SK-N-MC (cell line): ENCODE results near the gene PEA15.

Source experiments
- DNase-seq: peaks from one replicate; pipeline ENCODE4 v3.0.0-alpha.2; 2011; ENCODE audit warnings: low read depth, low spot score
- H3K27ac ChIP-seq: fragments of 200-600 bp; sonication (generic); 2 replicates; pipeline ENCODE4 v1.5.1; 2016; ENCODE audit warnings: mixed run types
- H3K36me3 ChIP-seq: fragments of 200-600 bp; sonication (generic); 2 replicates; pipeline ENCODE4 v1.6.1; 2017; ENCODE audit warnings: antibody characterized with exemption, low read length, mixed read lengths; ENCODE audit not compliant: insufficient read depth
- H3K4me3 ChIP-seq: fragments of 200-600 bp; sonication (generic); 2 replicates; pipeline ENCODE4 v1.5.1; 2016
- H3K9ac ChIP-seq: fragments of 200-600 bp; sonication (generic); 2 replicates; pipeline ENCODE4 v1.8.0; 2017; ENCODE audit warnings: mixed run types, mixed read lengths; ENCODE audit not compliant: insufficient read length
- H3K9me3 ChIP-seq: fragments of 200-600 bp; sonication (generic); 2 replicates; pipeline ENCODE4 v1.6.1; 2017; ENCODE audit warnings: low read depth, mild to moderate bottlenecking, antibody characterized with exemption, low read length, moderate library complexity, mixed read lengths
- EZH2 ChIP-seq: fragments of 200-600 bp; sonication (generic); IDR thresholded peaks from one replicate; pipeline ENCODE4 v1.6.1; 2017; ENCODE audit warnings: antibody characterized with exemption
- FOXP2 ChIP-seq: optimal IDR thresholded peaks from 2 replicates; pipeline ENCODE3; 2011; ENCODE audit warnings: mild to moderate bottlenecking, moderate library complexity; ENCODE audit not compliant: insufficient read depth; ENCODE audit errors: extremely low read length, control extremely low read depth
- POLR2AphosphoS5 ChIP-seq: IDR thresholded peaks from 2 replicates; pipeline ENCODE4 v1.6.1; 2012; ENCODE audit warnings: mild to moderate bottlenecking, low read depth, low read length, borderline replicate concordance

The PEA15 gene

GRCh38 chr1:160171980-160172379 lies 33.2 kb upstream of the PEA15 start:
- Histone ChIP-seq H3K9me3 (no peaks in the 10 kb centered on the region), H3K9ac (no peak overlapping the region), H3K36me3 (no peaks in the 10 kb centered on the region), H3K4me3 (no peak overlapping the region), H3K27ac (no peak overlapping the region)
- no peak for DNase-seq
- TF ChIP-seq FOXP2 = no peak
- no peak for TF ChIP-seq POLR2AphosphoS5
- no peak for TF ChIP-seq EZH2

- no peak for TF ChIP-seq EZH2
- no peak for TF ChIP-seq FOXP2
- TF ChIP-seq POLR2AphosphoS5 = no peak
- Histone ChIP-seq H3K9me3 (no peaks in the 10 kb centered on the region), H3K9ac (no peak overlapping the region), H3K4me3 (no peak overlapping the region), H3K36me3 (no peaks in the 10 kb centered on the region), H3K27ac (no peak overlapping the region)
- no peak for DNase-seq
These were observed 28.0 kb upstream of the PEA15 start for GRCh38 chr1:160177231-160177630.

- DNase-seq = no peak
- no peak overlapping the region for H3K27ac ChIP-seq
These were observed 27.5 kb upstream of the PEA15 start for GRCh38 chr1:160177667-160178066.

GRCh38 chr1:160178731-160179130 lies 26.5 kb upstream of the PEA15 start:
- H3K9ac ChIP-seq = no peak overlapping the region
- no peaks in the 10 kb centered on the region for H3K36me3 ChIP-seq
- H3K4me3 ChIP-seq = no peak overlapping the region
- H3K9me3 ChIP-seq = no peaks in the 10 kb centered on the region
- TF ChIP-seq EZH2 = no peak
- TF ChIP-seq FOXP2 = no peak
- no peak for TF ChIP-seq POLR2AphosphoS5
- DNase-seq = no peak
- H3K27ac ChIP-seq = no peak overlapping the region

More at GRCh38 chr1:160177667-160178066, 27.5 kb upstream of the PEA15 start:
- Histone ChIP-seq H3K9ac (no peak overlapping the region), H3K9me3 (no peaks in the 10 kb centered on the region), H3K4me3 (no peak overlapping the region), H3K36me3 (no peaks in the 10 kb centered on the region)
- TF ChIP-seq POLR2AphosphoS5 = no peak
- TF ChIP-seq EZH2 = no peak
- TF ChIP-seq FOXP2 = no peak

GRCh38 chr1:160179336-160179735 lies 25.8 kb upstream of the PEA15 start:
- H3K27ac ChIP-seq = no peak overlapping the region
- TF ChIP-seq EZH2 = no peak
- no peak for TF ChIP-seq FOXP2
- TF ChIP-seq POLR2AphosphoS5 = no peak
- H3K9ac ChIP-seq = no peak overlapping the region
- no peaks in the 10 kb centered on the region for H3K9me3 ChIP-seq
- no peaks in the 10 kb centered on the region for H3K36me3 ChIP-seq
- no peak for DNase-seq
- no peak overlapping the region for H3K4me3 ChIP-seq

GRCh38 chr1:160186246-160186645 lies 18.9 kb upstream of the PEA15 start:
- no peak for TF ChIP-seq FOXP2
- TF ChIP-seq POLR2AphosphoS5 = no peak
- TF ChIP-seq EZH2 = no peak
- DNase-seq = no peak
- H3K27ac ChIP-seq = no peak overlapping the region

GRCh38 chr1:160186729-160187128 lies 18.5 kb upstream of the PEA15 start:
- DNase-seq = no peak
- Histone ChIP-seq H3K9me3 (no peaks in the 10 kb centered on the region), H3K36me3 (no peaks in the 10 kb centered on the region), H3K27ac (no peak overlapping the region), H3K4me3 (no peak overlapping the region), H3K9ac (no peak overlapping the region)
- TF ChIP-seq POLR2AphosphoS5 (no peak), EZH2 (no peak), FOXP2 (no peak)

More at GRCh38 chr1:160186246-160186645, 18.9 kb upstream of the PEA15 start:
- no peaks in the 10 kb centered on the region for H3K9me3 ChIP-seq
- H3K9ac ChIP-seq = no peak overlapping the region
- H3K4me3 ChIP-seq = no peak overlapping the region
- H3K36me3 ChIP-seq = no peaks in the 10 kb centered on the region

GRCh38 chr1:160187407-160187806 lies 17.8 kb upstream of the PEA15 start:
- Histone ChIP-seq H3K36me3 (no peaks in the 10 kb centered on the region), H3K4me3 (no peak overlapping the region), H3K9me3 (no peaks in the 10 kb centered on the region), H3K9ac (no peak overlapping the region), H3K27ac (no peak overlapping the region)
- no peak for DNase-seq
- TF ChIP-seq FOXP2 = no peak
- TF ChIP-seq EZH2 = no peak
- no peak for TF ChIP-seq POLR2AphosphoS5

- H3K9ac ChIP-seq = no peak overlapping the region
- H3K9me3 ChIP-seq = no peaks in the 10 kb centered on the region
- no peak for TF ChIP-seq EZH2
- no peak for TF ChIP-seq FOXP2
- TF ChIP-seq POLR2AphosphoS5 = no peak
- H3K27ac ChIP-seq = no peak overlapping the region
- no peak overlapping the region for H3K4me3 ChIP-seq
- H3K36me3 ChIP-seq = no peaks in the 10 kb centered on the region
- DNase-seq = no peak
These were observed 16.8 kb upstream of the PEA15 start for GRCh38 chr1:160188341-160188740.
